ENCODE measurements around the gene SLC36A1. TPM values are rescaled to one million over a fixed set of nuclear protein-coding genes. Genes with fewer than 3 reads are reported as not detected.

SLC36A1 gene
- total RNA-seq, 1 experiment from 2014 or later, result 13.6 TPM

- H3K4me1 ChIP-seq (ENCODE audit: control insufficient read depth, insufficient read depth, low read length), result no peaks in the 10 kb centered on the region
- peaks cover 2% of the 10 kb centered on the region for H3K36me3 ChIP-seq (ENCODE audit: control insufficient read depth, insufficient read depth, low read length)
- H3K4me3 ChIP-seq (ENCODE audit: low read depth in 2 of 2, low read length in 2 of 2), result no peak overlapping the region
- H3K9me3 ChIP-seq (ENCODE audit: control insufficient read depth, insufficient read depth, low read depth, low read length), result no peaks in the 10 kb centered on the region
- no TSS peak for BruUV-seq (replicated peaks)
- POLR2A ChIA-PET, result no interaction called here
- CTCF ChIA-PET, result no interaction called here
- H3K27ac ChIP-seq (ENCODE audit: low read length), result no peak overlapping the region
- TF ChIP-seq CTCF (IDR thresholded peaks at IDR 0.05) (no peak), SIN3A (IDR thresholded peaks at IDR 0.05; ENCODE audit: borderline replicate concordance, insufficient read depth, low read depth, low read length) (no peak), POLR2AphosphoS5 (IDR thresholded peaks at IDR 0.05; ENCODE audit: low read depth, low read length) (no peak), TCF7L2 (IDR thresholded peaks at IDR 0.05; ENCODE audit: low read depth, low read length) (no peak), REST (IDR thresholded peaks at IDR 0.05; ENCODE audit: insufficient read depth in 1 of 2, low read depth in 2 of 2, low read length in 1 of 2) (no peak)
- H3K27me3 ChIP-seq (ENCODE audit: control insufficient read depth, insufficient read depth, low read length), result no peaks in the 10 kb centered on the region
- DNase-seq (ENCODE audit: low read depth, low spot score), result no peak
- ATAC-seq, result no peak
- in situ Hi-C loops (cut with HindIII; ENCODE audit: low pct_unique_long_range_greater_than_20kb, low sequenced_read_pairs) (no loop called here), intact Hi-C loops (cut with micrococcal nuclease; ENCODE audit: unreplicated experiment) (no loop called here)
Observed at GRCh38 chr5:151480384-151481293, 33.2 kb downstream of the SLC36A1 start.

- Histone ChIP-seq H3K36me3 (ENCODE audit: control insufficient read depth, insufficient read depth, low read length) (peaks cover 2% of the 10 kb centered on the region), H3K4me3 (ENCODE audit: low read depth in 2 of 2, low read length in 2 of 2) (no peak overlapping the region), H3K9me3 (ENCODE audit: control insufficient read depth, insufficient read depth, low read depth, low read length) (no peaks in the 10 kb centered on the region), H3K27me3 (ENCODE audit: control insufficient read depth, insufficient read depth, low read length) (no peaks in the 10 kb centered on the region), H3K27ac (ENCODE audit: low read length) (no peak overlapping the region), H3K4me1 (ENCODE audit: control insufficient read depth, insufficient read depth, low read length) (no peaks in the 10 kb centered on the region)
- DNase-seq (ENCODE audit: low read depth, low spot score) (no peak), ATAC-seq (no peak)
- BruUV-seq (replicated peaks), result no TSS peak
- POLR2A ChIA-PET, result no interaction called here
- CTCF ChIA-PET, result no interaction called here
- TF ChIP-seq TCF7L2 (IDR thresholded peaks at IDR 0.05; ENCODE audit: low read depth, low read length) (no peak), SIN3A (IDR thresholded peaks at IDR 0.05; ENCODE audit: borderline replicate concordance, insufficient read depth, low read depth, low read length) (no peak), POLR2AphosphoS5 (IDR thresholded peaks at IDR 0.05; ENCODE audit: low read depth, low read length) (no peak), CTCF (IDR thresholded peaks at IDR 0.05) (no peak)
- intact Hi-C loops (cut with micrococcal nuclease; ENCODE audit: unreplicated experiment) (no loop called here), in situ Hi-C loops (cut with HindIII; ENCODE audit: low pct_unique_long_range_greater_than_20kb, low sequenced_read_pairs) (no loop called here)
Observed at GRCh38 chr5:151483176-151483575, 35.8 kb downstream of the SLC36A1 start.
